Vagina (tissue), 2 donors: ENCODE results near the gene LACTB. TPM values are rescaled to one million over a fixed set of nuclear protein-coding genes. Genes with fewer than 3 reads are reported as not detected.

ENCODE experiments used
- DNase-seq, 2 donors: peaks; one replicate each; pipeline ENCODE4 v3.0.0-alpha.2; 2017; ENCODE audit errors: extremely low spot score in 2 of 2
- H3K27ac ChIP-seq: fragments of 200-600 bp; sonication (generic); one replicate; pipeline ENCODE4 v1.5.1; 2019
- H3K27me3 ChIP-seq: fragments of 200-600 bp; sonication (generic); one replicate; pipeline ENCODE4 v1.5.1; 2019
- H3K36me3 ChIP-seq, 2 donors: fragments of 200-600 bp; sonication (generic); one replicate each; pipeline ENCODE4 v1.5.1; 2017 to 2019
- H3K4me1 ChIP-seq: fragments of 200-600 bp; sonication (generic); one replicate; pipeline ENCODE4 v1.5.1; 2019
- H3K4me3 ChIP-seq, 2 donors: fragments of 200-600 bp; sonication (generic); 1 replicate in 1 of 2; 2 replicates in 1 of 2; pipeline ENCODE4 v1.5.1; 2016 to 2019
- H3K9me3 ChIP-seq: fragments of 200-600 bp; sonication (generic); one replicate; pipeline ENCODE4 v1.5.1; 2019
- CTCF ChIP-seq, 3 experiments: fragments of 450-650 bp in 2 of 3; fragments of 200-600 bp in 1 of 3; sonication (generic) in 1 of 3; IDR thresholded peaks; one replicate each; pipeline ENCODE4 v1.5.1; 2017 to 2019; ENCODE audit warnings: antibody characterized with exemption in 3 of 3, mild to moderate bottlenecking in 2 of 3, moderate library complexity in 2 of 3
- POLR2A ChIP-seq, 2 donors: fragments of 450-650 bp; IDR thresholded peaks; one replicate each; pipeline ENCODE4 v1.6.1; 2017; ENCODE audit warnings: antibody characterized with exemption in 2 of 2, mild to moderate bottlenecking in 2 of 2, moderate library complexity in 2 of 2
- POLR2AphosphoS5 ChIP-seq, 2 donors: sonication (generic); formaldehyde crosslinking; IDR thresholded peaks; one replicate each; pipeline ENCODE4 v1.9.0; 2017; ENCODE audit warnings: antibody characterized with exemption in 2 of 2, mild to moderate bottlenecking in 2 of 2, low read depth in 1 of 2; ENCODE audit not compliant: insufficient read depth in 1 of 2
- intact Hi-C: fragments of 100-400 bp; cut with DNase I; formaldehyde crosslinking; loops from one replicate; pipeline ENCODE4 v1.15.1; 2023
- total RNA-seq: library from RNA; depleted of rRNA; stranded (reverse); fragments of >200 nt; gene quantifications from one replicate; pipeline ENCODE4 v1.2.3, GENCODE V29; 2016

Gene LACTB
- total RNA-seq, 1 donor from 2014 or later = 23.3 TPM

DNA sequence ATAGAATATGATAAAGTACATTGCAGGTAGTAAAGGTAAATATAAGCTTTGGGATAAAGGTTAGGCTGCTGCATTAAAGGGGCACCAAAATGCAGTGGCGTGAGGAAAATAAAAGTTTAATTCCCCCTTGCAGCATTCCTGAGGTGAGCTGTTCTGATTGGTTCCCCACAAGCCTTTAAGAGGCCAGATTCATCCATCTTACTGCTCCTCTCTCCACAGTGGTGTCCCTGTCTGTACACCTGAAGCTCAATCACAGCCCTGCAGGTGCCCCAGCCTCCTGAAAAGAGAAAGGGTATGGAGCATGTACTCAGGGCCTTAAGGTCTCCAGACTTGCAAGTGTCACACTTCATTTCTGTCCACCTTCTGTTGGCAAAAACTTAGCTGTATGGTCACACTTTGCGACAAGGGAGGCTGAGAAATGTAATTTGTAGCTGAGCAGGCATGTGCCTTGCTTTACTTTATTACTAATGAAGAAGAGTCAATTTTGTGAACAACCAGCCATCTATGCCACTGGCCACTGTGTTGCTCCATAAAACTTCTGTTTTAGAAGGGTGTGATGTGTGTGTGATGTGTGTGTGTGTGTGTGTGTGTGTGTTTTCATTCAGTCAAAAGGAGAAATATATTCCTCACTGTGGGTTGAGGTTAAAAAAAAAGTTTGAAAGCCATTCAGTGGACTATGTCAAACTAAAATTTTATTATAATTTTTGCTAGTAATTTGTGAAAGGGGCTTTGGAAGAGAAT lies 12.8 kb downstream of the LACTB start:
- intact Hi-C loops = no loop called here
- Histone ChIP-seq H3K27me3 (no peaks in the 10 kb centered on the region), H3K4me3 (no peak overlapping the region), H3K36me3 (peaks cover 0 to 6% of the 10 kb centered on the region in 2 donors), H3K9me3 (no peaks in the 10 kb centered on the region), H3K27ac (peak overlapping the region; percentile 68), H3K4me1 (peaks cover 22% of the 10 kb centered on the region)
- no peak for TF ChIP-seq CTCF (IDR thresholded peaks at IDR 0.05)
- TF ChIP-seq POLR2AphosphoS5 (IDR thresholded peaks at IDR 0.05; ENCODE audit: insufficient read depth in 1 of 2, low read depth in 1 of 2) = no peak
- TF ChIP-seq POLR2A (IDR thresholded peaks at IDR 0.05) = no peak
- DNase-seq = no peak

- Histone ChIP-seq H3K9me3 (no peaks in the 10 kb centered on the region), H3K27ac (peak overlapping the region; percentile 69), H3K4me3 (no peak overlapping the region), H3K4me1 (peaks cover 22% of the 10 kb centered on the region), H3K36me3 (peaks cover 0 to 4% of the 10 kb centered on the region in 2 donors), H3K27me3 (no peaks in the 10 kb centered on the region)
- intact Hi-C loops = no loop called here
- DNase-seq = no peak
- TF ChIP-seq POLR2A (IDR thresholded peaks at IDR 0.05) (no peak), POLR2AphosphoS5 (IDR thresholded peaks at IDR 0.05; ENCODE audit: insufficient read depth in 1 of 2, low read depth in 1 of 2) (no peak), CTCF (IDR thresholded peaks at IDR 0.05) (no peak)
Observed at GRCh38 chr15:63135281-63135680, 13.6 kb downstream of the LACTB start.

DNA sequence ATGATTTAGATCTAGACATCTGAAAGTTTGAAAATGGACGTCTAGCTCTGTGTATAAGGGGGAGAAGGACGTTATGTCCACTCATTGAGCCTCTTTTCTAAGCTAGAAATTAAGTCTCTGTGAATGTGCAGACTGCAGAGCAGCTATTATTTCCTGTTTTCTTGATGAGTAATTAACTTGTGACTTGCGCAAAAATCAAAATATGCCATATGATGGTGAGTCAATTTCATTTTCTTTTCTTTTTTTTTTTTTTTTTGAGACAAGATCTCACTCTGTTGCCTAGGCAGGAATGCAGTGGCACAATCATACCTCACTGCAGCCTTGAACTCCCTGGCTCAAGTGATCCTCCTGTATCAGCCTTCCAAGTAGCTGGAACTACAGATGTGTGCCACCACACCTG lies 14.1 kb downstream of the LACTB start:
- H3K27ac ChIP-seq = peak overlapping the region; percentile 69
- H3K4me1 ChIP-seq = peaks cover 22% of the 10 kb centered on the region
- H3K36me3 ChIP-seq = peaks cover 0 to 4% of the 10 kb centered on the region in 2 donors
- intact Hi-C loops = no loop called here
- H3K9me3 ChIP-seq = no peaks in the 10 kb centered on the region
- H3K4me3 ChIP-seq = no peak overlapping the region
- TF ChIP-seq POLR2AphosphoS5 (IDR thresholded peaks at IDR 0.05; ENCODE audit: insufficient read depth in 1 of 2, low read depth in 1 of 2) = peak; percentile 15 to 70
- no peak for TF ChIP-seq POLR2A (IDR thresholded peaks at IDR 0.05)
- no peaks in the 10 kb centered on the region for H3K27me3 ChIP-seq
- DNase-seq = no peak

- no peaks in the 10 kb centered on the region for H3K27me3 ChIP-seq
- no peaks in the 10 kb centered on the region for H3K9me3 ChIP-seq
- H3K27ac ChIP-seq = peak overlapping the region; percentile 69
- peaks cover 22% of the 10 kb centered on the region for H3K4me1 ChIP-seq
- TF ChIP-seq POLR2AphosphoS5 (IDR thresholded peaks at IDR 0.05; ENCODE audit: insufficient read depth in 1 of 2, low read depth in 1 of 2) = no peak
- TF ChIP-seq POLR2A (IDR thresholded peaks at IDR 0.05) = no peak
- TF ChIP-seq CTCF (IDR thresholded peaks at IDR 0.05) = no peak
- no peak for DNase-seq
- intact Hi-C loops = no loop called here
- peaks cover 0 to 6% of the 10 kb centered on the region in 2 donors for H3K36me3 ChIP-seq
- no peak overlapping the region for H3K4me3 ChIP-seq
Observed at GRCh38 chr15:63136742-63137141, 15.1 kb downstream of the LACTB start.

GRCh38 chr15:63140936-63141335 lies 19.3 kb downstream of the LACTB start:
- Histone ChIP-seq H3K9me3 (no peaks in the 10 kb centered on the region), H3K27me3 (no peaks in the 10 kb centered on the region), H3K4me1 (peaks cover 4% of the 10 kb centered on the region), H3K27ac (no peak overlapping the region), H3K36me3 (peaks cover 0 to 12% of the 10 kb centered on the region in 2 donors), H3K4me3 (no peak overlapping the region)
- no peak for TF ChIP-seq POLR2A (IDR thresholded peaks at IDR 0.05)
- TF ChIP-seq CTCF (IDR thresholded peaks at IDR 0.05) = no peak
- TF ChIP-seq POLR2AphosphoS5 (IDR thresholded peaks at IDR 0.05; ENCODE audit: insufficient read depth in 1 of 2, low read depth in 1 of 2) = no peak
- intact Hi-C loops = no loop called here
- no peak for DNase-seq
